ENCODE results near the gene TRAF2. TPM values are rescaled to one million over a fixed set of nuclear protein-coding genes. Genes with fewer than 3 reads are reported as not detected.

TRAF2 gene
- total and polyA plus RNA-seq, 2 of the 8 experiments (the other 6 are each of a cell fraction or from before 2014, with no cell fraction given): 26.9 to 50.2 TPM

DNA sequence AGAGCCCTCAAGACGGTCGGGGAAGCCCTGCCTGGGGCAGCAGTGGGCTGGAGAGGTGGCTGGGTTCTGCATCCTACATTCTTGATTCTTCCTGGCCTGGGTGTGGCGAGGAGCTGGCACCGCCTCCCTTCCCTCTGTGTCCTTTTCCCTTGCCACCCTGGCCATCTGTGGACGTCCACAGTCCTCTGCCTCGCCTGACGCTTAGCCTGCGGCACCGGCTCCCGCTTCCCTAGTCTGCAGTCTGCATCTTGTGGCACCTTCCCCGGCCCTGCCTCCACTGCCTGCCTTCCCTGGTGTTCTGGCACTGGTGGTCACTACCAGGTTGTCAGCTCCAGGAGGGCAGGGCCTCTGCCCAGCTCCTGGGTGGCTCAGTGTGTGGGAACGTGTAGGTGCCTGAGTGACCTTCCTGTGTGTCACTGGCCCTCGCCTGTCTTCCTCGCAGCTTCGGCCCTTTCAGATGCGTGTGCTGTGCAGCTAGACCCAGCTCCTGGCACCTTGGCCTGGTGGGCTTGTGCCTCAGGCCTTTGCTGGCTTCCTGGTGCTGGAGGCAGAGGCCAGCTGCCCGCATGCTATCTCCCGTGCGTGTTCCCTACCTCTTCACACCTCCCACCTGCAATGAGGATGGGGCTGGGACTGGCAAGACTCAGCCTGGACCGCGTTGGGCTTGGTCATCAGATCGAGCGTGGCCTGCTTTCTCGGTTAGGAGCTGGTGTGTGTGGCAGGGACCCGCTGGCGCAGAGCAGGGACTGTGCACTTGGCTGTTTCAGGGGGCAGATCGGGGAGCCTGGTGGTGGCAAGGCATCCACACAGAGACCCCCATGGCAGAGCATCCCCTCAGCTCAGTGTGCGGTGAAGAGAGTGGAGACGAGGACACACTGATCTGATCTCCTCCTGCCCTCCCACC lies 20.9 kb downstream of the TRAF2 start:
- Histone ChIP-seq H3K27ac (ENCODE audit: low read depth, low read length) (no peak overlapping the region), H3K79me2 (ENCODE audit: control insufficient read depth in 1 of 2, insufficient read depth in 2 of 2, low read length in 2 of 2) (no peaks in the 10 kb centered on the region; a peak in 1 of 4 replicates), H3K4me1 (replicated peaks in 1 of 4; ENCODE audit: control insufficient read depth in 3 of 4, insufficient read depth in 4 of 4, low read length in 3 of 4) (no peaks in the 10 kb centered on the region), H2BK15ac (ENCODE audit: low read length) (no peak overlapping the region), H3K79me1 (ENCODE audit: low read depth, low read length) (peaks cover 8% of the 10 kb centered on the region), H4K20me1 (replicated peaks in 1 of 2; ENCODE audit: control insufficient read depth in 1 of 2, insufficient read depth in 2 of 2, low read length in 2 of 2) (peaks cover 6 to 18% of the 10 kb centered on the region in 2 experiments), H2BK20ac (ENCODE audit: low read length) (no peak overlapping the region), H3K36me3 (ENCODE audit: control insufficient read depth in 2 of 4, insufficient read depth in 4 of 4, low read length in 3 of 4) (peaks cover 6 to 33% (median 22%) of the 10 kb centered on the region in 4 experiments; a peak in 7 of 8 replicates), H4K5ac (ENCODE audit: insufficient read length, low read depth, low read length) (no peak overlapping the region), H3K4me3 (ENCODE audit: extremely low read depth in 1 of 4, insufficient read depth in 2 of 4, low read depth in 3 of 4, low read length in 4 of 4) (no peak overlapping the region), H3K9ac (replicated peaks in 1 of 4; ENCODE audit: extremely low read depth in 1 of 4, low read depth in 3 of 4, low read length in 3 of 4) (no peak overlapping the region), H4K8ac (ENCODE audit: extremely low read depth, insufficient read depth, low read length) (peak overlapping the region; percentile 28), H2AK5ac (ENCODE audit: low read depth, low read length) (no peak overlapping the region), H4K91ac (replicated peaks; ENCODE audit: insufficient read length, low read length) (no peak overlapping the region), H3K9me3 (ENCODE audit: insufficient read depth in 2 of 2, low read depth in 1 of 2, low read length in 1 of 2) (no peaks in the 10 kb centered on the region), H3K4ac (replicated peaks; ENCODE audit: insufficient read length, low read depth, low read length) (no peak overlapping the region), H3K56ac (replicated peaks; ENCODE audit: insufficient read length, low read depth, low read length) (no peak overlapping the region), H3K18ac (ENCODE audit: extremely low read depth, low read length) (no peak overlapping the region), H3K23ac (ENCODE audit: insufficient read length) (no peak overlapping the region), H3K14ac (ENCODE audit: insufficient read length) (no peak overlapping the region), H2BK120ac (replicated peaks; ENCODE audit: low read depth, low read length) (no peak overlapping the region), H2BK12ac (ENCODE audit: low read depth, low read length) (no peak overlapping the region), H2AFZ (ENCODE audit: low read length) (no peak overlapping the region), H3K4me2 (ENCODE audit: insufficient read depth in 1 of 2, low read depth in 2 of 2, low read length in 2 of 2) (no peak overlapping the region), H3K23me2 (ENCODE audit: low read depth, low read length) (no peaks in the 10 kb centered on the region), H3K27me3 (replicated peaks in 1 of 4; ENCODE audit: control insufficient read depth in 3 of 4, extremely low read depth in 1 of 4, insufficient read depth in 3 of 4, low read length in 3 of 4) (no peaks in the 10 kb centered on the region), H2BK5ac (ENCODE audit: low read depth, low read length) (no peak overlapping the region; the same call in 1 of the 2 replicates)
- 89% methylated on average over 26 of the region's 29 CpGs; no CpG with 5 or more reads in 1 of the 2 experiments for WGBS, 2 experiments (ENCODE audit: extremely low coverage in 1 of 2, insufficient coverage in 1 of 2, insufficient read length in 1 of 2, insufficient replicate concordance in 2 of 2, low coverage in 1 of 2, low lambda C conversion rate in 2 of 2, missing lambda C conversion rate in 1 of 2)
- POLR2A ChIA-PET (ENCODE audit: partially characterized antibody): interaction anchor here (0.7 to 1.6 kb wide), 5 partner anchors 11 to 179 kb away, joined by 3 to 5 read pairs (median 4); no protein-coding TSS in a partner anchor
- FAIRE-seq (no peak), DNase-seq (ENCODE audit: low read depth in 1 of 2, low spot score in 2 of 2) (no peak)
- no peak for TF ChIP-seq CHD1 (IDR thresholded peaks at IDR 0.05; ENCODE audit: low read depth, low read length)
- CTCF ChIA-PET (ENCODE audit: partially characterized antibody): interaction anchor here (1.0 to 2.1 kb wide), 4 partner anchors 12 to 41 kb away, joined by 4 to 8 read pairs (median 5); no protein-coding TSS in a partner anchor

Measured in H1 (cell line).